ENCODE results near the gene TNNI3K.

Gene TNNI3K

DNA sequence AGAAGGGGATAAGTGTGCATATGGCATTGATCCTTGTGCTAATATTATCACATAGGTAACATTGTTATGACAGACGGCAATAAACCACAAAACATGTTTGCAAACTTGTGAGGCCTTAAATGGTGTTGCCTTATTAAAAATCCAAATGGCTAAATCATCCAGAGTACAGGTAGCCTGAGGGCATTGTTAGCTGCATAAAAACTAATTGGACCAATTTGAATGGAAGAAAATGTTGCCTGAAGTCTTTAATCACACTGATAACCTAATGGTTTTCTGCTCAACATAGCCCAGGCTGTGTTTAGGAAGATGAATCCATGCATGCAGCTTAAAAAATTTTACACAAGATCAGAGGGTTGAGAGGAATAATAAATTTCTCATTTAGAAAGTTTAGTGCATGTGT, 296.6 kb downstream of the TNNI3K start:
- in situ Hi-C loops (cut with HindIII; ENCODE audit: low sequenced_read_pairs), result no loop called here

DNA sequence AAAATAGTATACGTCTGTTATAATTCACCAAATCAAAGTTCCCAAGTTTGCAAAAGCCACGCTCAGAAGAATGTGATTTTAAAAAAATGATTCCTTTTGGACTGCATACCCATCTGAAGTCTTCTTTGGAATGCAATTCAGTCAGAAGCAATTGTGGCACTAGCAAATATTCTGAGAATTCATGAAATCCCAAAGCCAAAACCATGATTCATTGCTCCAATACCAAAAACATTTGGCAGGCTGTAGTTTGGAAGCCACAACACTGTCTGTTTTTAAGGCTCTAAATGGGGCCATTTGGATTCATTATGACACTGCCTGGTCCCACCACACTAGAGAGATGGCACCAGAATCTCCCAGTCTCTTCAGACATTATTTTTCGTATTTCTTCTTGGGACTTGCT, 299.1 kb downstream of the TNNI3K start:
- in situ Hi-C loops (cut with HindIII; ENCODE audit: low sequenced_read_pairs), result no loop called here

DNA sequence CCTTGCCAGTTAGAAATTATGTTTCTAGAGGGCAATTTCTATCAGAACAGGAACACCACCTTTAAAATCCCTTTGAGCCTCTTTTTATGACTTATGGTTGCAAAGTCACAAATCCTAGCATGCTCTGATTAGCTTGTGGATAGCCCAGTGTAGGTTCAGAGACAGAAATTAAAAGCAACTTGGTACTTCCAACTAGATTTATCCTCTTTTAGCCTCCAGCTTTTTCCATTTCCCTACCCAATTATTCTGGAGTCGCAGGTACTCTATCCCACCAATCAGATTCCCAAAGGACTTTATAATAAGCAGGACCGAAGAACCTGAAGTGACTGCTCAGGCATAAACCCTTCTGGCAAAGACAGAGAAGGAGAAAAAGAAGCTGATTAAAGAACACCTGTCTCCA, 310.6 kb downstream of the TNNI3K start:
- in situ Hi-C loops (cut with HindIII; ENCODE audit: low sequenced_read_pairs), result no loop called here

DNA sequence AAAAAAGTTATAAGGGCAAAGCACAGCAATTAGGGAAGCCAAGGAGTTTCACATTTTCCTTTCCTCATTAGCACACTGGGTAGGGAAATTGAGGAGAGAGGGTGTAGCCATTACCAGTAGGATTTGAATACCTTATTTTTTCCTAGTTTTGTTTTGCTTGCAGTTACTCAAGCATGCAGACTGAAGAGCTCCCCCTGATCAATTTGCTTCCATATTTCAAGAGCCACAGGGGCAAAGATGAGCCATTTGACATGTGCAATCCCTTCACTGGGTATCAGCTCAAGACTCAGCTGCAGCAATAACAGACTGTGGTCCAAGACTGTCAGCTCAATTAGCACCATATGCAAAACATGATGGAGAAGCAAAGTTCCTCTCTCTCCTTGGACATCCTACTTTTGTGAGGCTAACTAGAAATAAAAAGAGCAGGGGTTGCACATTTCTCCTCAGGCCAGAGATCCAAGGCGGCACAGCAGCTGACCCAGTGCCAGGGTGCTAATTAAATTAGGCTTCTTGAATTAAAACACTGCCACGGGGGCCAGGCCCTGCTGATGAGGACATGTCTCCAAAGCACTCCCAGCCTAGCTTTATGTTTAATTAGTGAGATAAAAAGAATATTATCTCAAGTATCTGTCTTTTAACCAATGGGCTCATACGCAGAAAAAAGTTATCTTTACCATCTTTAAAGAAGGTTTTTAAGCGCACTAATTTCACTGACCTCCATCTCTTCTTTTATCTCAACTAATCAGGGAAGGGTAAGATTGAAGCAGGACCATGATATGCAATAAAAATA, 314.0 kb downstream of the TNNI3K start:
- in situ Hi-C loops (cut with HindIII; ENCODE audit: low sequenced_read_pairs), result no loop called here

DNA sequence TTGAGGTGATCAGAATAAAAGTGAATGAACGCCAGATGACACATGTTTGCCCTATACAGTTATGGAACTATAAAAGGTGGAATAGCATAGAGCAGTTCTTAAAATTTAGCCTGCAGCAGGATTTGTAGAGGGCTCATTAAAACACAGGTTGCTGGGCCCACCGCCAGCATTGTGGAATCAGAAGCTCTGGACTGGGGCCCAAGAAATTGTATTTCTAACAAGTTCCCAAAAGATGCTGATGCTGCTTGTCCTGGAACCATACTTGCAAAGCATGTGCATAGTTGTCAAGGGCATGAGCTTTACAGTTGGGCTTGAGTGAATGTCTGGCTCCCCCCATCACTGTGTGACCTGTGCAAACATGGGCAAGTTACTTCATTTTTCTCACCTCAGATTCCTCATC, 314.7 kb downstream of the TNNI3K start:
- in situ Hi-C loops (cut with HindIII; ENCODE audit: low sequenced_read_pairs), result no loop called here

DNA sequence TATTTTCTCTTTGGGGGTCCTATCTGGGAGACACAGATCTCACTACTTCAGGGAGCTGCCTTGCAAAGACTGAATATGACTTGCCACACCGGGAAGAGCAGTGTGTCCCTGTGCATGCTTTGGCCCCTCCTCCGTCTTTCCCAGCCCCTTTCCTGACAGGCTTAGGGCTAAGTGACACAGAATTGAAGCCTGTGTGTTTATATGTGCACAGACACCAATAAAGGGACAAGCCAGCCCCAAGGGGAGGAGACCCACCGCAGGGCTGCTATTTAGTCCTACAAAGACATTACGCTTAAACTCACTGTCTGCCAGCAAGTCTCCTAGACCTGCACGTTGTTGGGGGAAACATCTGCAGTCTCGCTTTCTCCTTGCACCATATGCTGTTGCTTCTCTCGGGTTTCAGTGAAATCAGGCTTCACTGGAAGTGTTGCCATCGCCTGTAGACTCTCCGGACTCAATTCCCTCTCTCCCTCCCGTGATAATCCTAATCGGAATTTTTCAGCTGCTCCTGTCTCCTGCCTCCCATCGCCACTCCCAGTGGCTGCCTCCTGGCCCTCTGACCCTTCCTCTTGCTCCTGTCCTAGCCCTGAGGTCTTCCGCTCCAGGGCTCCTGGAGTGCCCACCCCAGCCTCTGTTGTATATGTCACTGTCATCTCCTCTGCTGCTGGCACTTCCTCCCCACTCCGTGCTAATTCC, 335.8 kb downstream of the TNNI3K start:
- in situ Hi-C loops (cut with HindIII; ENCODE audit: low sequenced_read_pairs), result no loop called here

DNA sequence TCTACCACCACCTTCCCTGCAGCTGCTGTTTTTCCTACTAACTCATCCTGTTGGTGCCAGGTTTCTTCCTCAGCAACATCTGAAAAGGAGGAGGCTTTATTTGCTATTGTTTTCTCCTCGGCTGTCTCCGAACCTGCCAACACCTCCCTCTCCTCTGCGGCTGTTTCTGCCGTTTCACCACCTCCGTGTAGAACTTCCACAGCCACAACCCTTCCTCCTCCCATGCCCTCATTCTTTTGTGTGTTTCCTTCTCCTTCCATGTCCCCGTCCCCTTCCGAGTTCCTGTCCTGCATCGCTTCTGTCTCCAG, 336.3 kb downstream of the TNNI3K start:
- in situ Hi-C loops (cut with HindIII; ENCODE audit: low sequenced_read_pairs), result no loop called here

DNA sequence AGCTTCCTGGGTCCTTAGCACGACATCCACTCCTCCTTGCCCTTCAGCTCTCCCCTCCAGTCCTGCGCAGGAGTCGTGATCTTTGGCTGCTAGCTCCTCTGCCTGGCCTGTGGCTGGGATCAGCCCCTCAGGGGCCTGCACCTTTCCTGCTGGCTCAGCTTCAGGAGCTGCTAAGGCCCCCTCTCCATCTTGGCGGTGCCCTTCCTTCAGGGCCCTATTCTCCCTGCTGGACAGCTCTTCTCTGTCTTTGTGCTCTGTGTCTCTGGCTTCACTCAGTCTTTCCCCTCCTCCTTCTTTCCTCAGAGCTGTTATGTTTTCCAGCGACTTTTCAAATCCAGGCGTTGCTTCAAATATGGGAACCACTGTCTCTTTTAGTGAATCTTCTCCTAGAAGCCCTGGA, 336.7 kb downstream of the TNNI3K start:
- in situ Hi-C loops (cut with HindIII; ENCODE audit: low sequenced_read_pairs), result no loop called here

DNA sequence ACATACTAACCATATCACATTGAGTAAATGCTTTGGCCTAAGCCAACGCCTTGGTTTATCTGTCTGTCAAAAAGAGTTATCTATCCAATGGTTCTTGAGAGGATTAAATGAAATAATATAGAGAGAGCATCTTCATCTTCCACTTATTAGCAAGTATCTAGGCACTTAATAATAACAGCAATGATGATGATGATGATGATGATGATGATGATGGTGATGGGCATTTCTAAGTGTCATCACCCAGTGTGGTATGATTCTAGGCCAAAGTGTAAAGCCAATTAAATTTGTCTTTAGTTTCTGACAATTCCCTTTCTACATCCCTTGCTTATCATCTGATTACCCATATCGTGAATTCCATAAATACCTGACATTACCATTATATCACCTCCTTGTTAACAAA, 342.9 kb downstream of the TNNI3K start:
- in situ Hi-C loops (cut with HindIII; ENCODE audit: low sequenced_read_pairs), result no loop called here

DNA sequence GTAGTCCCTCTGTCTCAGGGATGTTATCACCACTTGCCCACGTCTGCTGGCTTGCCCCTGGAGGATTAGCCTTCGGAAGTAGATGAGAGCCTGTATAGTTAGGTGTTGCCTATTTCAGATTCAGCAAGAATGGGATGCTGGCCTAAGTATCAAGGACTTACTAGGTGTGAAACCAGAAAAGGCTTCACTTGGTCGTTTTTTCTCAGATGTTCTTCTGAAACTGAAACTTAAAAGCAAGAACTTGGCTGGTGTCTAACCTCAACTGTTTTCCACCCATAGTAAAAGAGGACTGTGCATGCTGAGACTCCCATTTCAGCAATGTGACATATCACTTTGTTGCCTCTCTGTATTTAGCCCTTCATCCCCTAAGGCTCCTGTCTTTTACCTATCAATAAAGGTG, 344.2 kb downstream of the TNNI3K start:
- in situ Hi-C loops (cut with HindIII; ENCODE audit: low sequenced_read_pairs), result no loop called here

DNA sequence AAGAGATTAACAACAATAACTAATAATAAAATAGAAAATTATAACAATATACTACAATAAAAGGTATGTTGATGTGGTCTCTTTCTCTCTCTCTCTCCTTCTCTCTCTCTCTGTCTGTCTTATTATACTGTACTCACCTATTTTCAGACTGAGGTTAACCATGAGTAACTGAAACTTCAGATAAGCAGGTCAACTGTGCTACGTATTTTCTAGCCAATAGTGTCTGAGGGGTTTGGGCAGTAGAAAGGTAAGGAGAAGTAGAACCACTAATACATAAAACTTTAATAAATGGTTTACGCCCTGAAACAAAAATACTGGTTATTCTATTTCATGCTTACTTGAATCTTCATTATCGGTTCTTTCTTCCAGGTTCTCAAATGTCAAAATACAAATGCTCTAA, 348.2 kb downstream of the TNNI3K start:
- in situ Hi-C loops (cut with HindIII; ENCODE audit: low sequenced_read_pairs), result no loop called here

DNA sequence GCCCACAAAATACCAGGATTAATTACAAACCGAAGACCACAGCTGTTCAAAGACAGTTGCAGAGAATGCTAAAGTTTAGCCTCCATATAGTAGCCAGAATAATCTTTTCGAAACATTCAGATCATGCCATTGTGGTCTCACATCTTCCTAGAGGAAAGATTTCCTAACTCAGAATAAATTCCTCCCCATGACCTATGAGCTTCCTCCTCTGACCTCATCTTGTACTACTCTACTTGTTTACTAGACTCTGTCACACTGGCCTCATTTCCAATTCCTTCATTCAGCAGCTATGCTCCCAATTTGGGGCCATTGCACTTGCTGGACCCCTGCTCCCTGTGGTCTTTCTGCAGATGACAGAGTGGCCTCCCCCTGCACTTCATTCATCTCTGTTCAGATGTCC, 349.0 kb downstream of the TNNI3K start:
- in situ Hi-C loops (cut with HindIII; ENCODE audit: low sequenced_read_pairs), result no loop called here

DNA sequence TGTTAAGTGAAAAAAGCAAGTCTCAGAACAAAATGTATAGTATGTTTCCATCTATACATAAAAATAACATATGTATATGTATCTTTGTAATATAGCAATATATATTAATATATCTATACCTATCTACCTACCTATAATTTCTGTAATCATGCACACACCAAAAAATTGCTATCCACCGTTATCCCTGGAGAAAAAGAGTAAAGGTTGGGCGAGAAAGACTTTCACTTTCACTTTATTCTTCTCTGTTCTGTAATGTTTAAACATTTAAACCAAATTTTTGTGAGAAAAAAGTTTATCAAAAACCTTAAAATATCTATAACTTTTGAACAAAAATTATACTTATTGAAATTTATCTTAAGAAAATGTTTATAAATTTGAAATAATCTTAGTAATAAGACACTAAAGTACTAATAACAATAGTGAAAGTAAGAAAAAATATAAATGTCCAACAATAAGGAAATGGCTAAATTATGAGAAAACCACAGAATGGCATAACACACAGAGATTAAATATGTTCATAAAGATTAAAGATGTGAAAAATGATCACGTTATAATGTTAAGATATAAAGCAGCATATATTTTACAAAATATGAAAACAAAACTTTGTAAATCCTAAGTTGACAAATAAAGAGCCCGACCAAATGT, 351.2 kb downstream of the TNNI3K start:
- in situ Hi-C loops (cut with HindIII; ENCODE audit: low sequenced_read_pairs), result no loop called here

DNA sequence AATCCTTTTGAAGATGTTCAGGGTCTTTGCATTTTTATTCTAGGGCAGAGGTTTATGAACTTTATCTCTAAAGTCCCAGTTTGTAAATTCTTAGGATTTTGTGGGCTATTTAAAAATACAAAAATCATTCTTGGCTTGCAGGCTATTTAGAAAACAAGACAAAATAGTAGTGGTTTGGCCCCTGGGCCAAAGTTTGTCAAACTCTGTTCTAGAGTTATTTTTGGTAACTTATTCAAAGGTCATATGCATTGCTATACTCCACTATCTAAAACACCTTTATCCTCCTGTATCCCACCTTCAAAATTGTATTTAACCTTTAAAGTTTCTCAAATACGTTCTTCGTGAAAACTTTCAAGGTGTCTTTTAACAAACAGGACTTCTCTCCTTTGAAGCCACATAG, 352.7 kb downstream of the TNNI3K start:
- in situ Hi-C loops (cut with HindIII; ENCODE audit: low sequenced_read_pairs), result no loop called here

DNA sequence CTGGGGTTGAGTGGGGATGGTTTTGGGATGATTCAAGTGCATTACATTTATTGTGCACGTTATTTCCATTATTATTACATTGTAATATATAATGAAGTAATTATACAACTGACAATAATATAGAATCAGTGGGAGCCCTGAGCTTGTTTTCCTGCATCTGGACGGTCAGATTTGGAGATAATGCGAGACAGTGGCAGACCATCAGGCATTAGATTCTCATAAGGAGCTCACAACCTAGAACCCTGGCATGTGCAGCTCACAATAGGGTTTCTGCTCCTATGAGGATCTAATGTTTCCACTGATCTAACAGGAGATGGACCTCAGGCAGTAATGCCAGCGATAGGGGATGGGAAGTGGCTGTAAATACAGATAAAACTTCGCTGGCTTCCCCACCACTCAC, 355.1 kb downstream of the TNNI3K start:
- in situ Hi-C loops (cut with HindIII; ENCODE audit: low sequenced_read_pairs), result no loop called here

DNA sequence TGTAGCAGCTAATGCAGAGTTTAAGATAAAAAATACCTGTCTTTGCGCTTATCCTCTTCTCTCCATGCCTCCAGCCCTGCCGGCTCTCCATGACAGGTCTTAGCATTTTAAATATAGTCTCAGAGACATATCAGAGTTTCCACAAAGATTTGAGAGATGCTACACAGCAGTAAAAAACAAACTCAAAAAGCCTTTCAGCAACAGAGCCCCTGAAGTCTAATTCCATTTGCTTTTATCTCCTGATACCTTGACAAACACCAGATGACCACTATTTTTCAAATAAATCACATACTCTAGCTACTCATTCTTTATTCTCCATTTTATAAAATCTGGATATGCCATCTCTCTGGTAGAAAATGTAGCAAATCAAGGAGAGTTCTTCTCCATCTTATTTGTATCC, 356.8 kb downstream of the TNNI3K start:
- in situ Hi-C loops (cut with HindIII; ENCODE audit: low sequenced_read_pairs), result no loop called here

DNA sequence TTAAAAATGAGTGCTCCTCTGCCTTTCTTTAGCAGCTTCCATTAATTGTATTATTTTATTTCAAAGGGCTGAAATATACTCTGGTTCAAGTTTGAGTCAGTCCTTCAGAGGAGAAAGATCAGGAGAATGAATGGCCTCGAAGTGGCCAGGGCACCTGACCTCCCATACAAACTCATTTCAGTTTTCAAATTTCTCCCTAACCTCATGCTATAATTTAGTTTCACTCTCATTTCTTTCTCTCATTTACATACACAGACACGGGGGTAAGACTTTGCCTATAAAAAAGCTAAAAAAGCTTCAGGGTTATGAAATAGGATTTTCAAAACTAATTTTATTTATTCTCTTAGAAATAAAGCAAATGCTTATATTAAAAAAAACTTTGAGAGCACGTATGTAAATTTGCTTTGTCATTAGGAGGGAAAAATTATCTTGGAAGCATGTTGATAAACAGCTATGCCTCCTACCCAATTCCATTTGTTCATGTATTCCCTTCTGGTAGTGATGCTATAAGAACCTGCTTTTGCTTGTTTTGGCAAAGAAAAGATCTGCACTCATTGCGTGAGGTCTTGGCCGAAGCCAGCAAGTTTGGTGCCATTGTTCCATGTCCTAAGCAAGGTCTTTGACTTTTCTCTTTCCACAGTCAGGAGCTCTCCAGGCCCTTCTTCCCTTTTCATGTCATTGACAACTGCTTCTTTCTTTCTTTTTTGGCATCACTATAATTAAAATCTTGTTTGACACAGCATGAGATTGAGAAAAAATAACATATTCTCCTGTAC, 357.6 kb downstream of the TNNI3K start:
- in situ Hi-C loops (cut with HindIII; ENCODE audit: low sequenced_read_pairs), result no loop called here

All from endothelial cell of hepatic sinusoid (primary cell).